Neural progenitor cell (in vitro differentiated cells): ENCODE results near the gene CPEB2.

Experiments
- CTCF ChIP-seq: fragments of 200-600 bp; sonication (generic); IDR thresholded peaks from 2 replicates; pipeline ENCODE4 v1.5.1; 2017; ENCODE audit warnings: antibody characterized with exemption, mild to moderate bottlenecking
- EZH2 ChIP-seq: fragments of 200-600 bp; sonication (generic); IDR thresholded peaks from 2 replicates; pipeline ENCODE4 v1.6.1; 2017; ENCODE audit warnings: antibody characterized with exemption, mild to moderate bottlenecking, moderate library complexity
- EZH2phosphoT487 ChIP-seq: fragments of 200-600 bp; sonication (generic); IDR thresholded peaks from 2 replicates; pipeline ENCODE4 v1.6.1; 2017; ENCODE audit warnings: antibody characterized with exemption

GRCh38 chr4:15043226-15043625 is 40.9 kb downstream of the CPEB2 start:
- TF ChIP-seq CTCF (peak; percentile 38), EZH2 (no peak), EZH2phosphoT487 (no peak)
